ENCODE measurements around the gene VPS35.

Gene VPS35

GRCh38 chr16:46727630-46728029, 38.7 kb upstream of the VPS35 start:
- no peaks in the 10 kb centered on the region for H3K4me1 ChIP-seq (ENCODE audit: control insufficient read depth, insufficient read depth, low read length)

GRCh38 chr16:46727184-46727583, 38.2 kb upstream of the VPS35 start:
- no peak overlapping the region for H3K4me3 ChIP-seq (ENCODE audit: low read depth, low read length)
- peaks cover 5% of the 10 kb centered on the region for H3K9me3 ChIP-seq (ENCODE audit: control insufficient read depth, insufficient read depth, low read length)
- no peak overlapping the region for H3K27ac ChIP-seq (ENCODE audit: low read depth, low read length)
- no peaks in the 10 kb centered on the region for H3K27me3 ChIP-seq (ENCODE audit: control insufficient read depth, insufficient read depth, low read length)
- H3K9ac ChIP-seq (ENCODE audit: low read depth, low read length): no peak overlapping the region
- no peaks in the 10 kb centered on the region for H3K36me3 ChIP-seq (ENCODE audit: control insufficient read depth, insufficient read depth, low read length)
- H3K4me1 ChIP-seq (ENCODE audit: control insufficient read depth, insufficient read depth, low read length): no peaks in the 10 kb centered on the region

More at GRCh38 chr16:46727630-46728029, 38.7 kb upstream of the VPS35 start:
- no peak overlapping the region for H3K27ac ChIP-seq (ENCODE audit: low read depth, low read length)
- no peaks in the 10 kb centered on the region for H3K36me3 ChIP-seq (ENCODE audit: control insufficient read depth, insufficient read depth, low read length)
- H3K9ac ChIP-seq (ENCODE audit: low read depth, low read length): no peak overlapping the region
- H3K27me3 ChIP-seq (ENCODE audit: control insufficient read depth, insufficient read depth, low read length): no peaks in the 10 kb centered on the region
- H3K9me3 ChIP-seq (ENCODE audit: control insufficient read depth, insufficient read depth, low read length): peaks cover 5% of the 10 kb centered on the region
- no peak overlapping the region for H3K4me3 ChIP-seq (ENCODE audit: low read depth, low read length)

- H3K4me1 ChIP-seq (ENCODE audit: control insufficient read depth, insufficient read depth, low read length): no peaks in the 10 kb centered on the region
- peaks cover 5% of the 10 kb centered on the region for H3K9me3 ChIP-seq (ENCODE audit: control insufficient read depth, insufficient read depth, low read length)
- no peaks in the 10 kb centered on the region for H3K36me3 ChIP-seq (ENCODE audit: control insufficient read depth, insufficient read depth, low read length)
- no peak overlapping the region for H3K9ac ChIP-seq (ENCODE audit: low read depth, low read length)
- H3K27ac ChIP-seq (ENCODE audit: low read depth, low read length): no peak overlapping the region
- no peaks in the 10 kb centered on the region for H3K27me3 ChIP-seq (ENCODE audit: control insufficient read depth, insufficient read depth, low read length)
- H3K4me3 ChIP-seq (ENCODE audit: low read depth, low read length): no peak overlapping the region
These were observed 32.9 kb upstream of the VPS35 start for GRCh38 chr16:46721885-46722284.

- H3K27me3 ChIP-seq (ENCODE audit: control insufficient read depth, insufficient read depth, low read length): no peaks in the 10 kb centered on the region
These were observed 31.6 kb upstream of the VPS35 start for GRCh38 chr16:46720619-46721018.

GRCh38 chr16:46719528-46719927, 30.6 kb upstream of the VPS35 start:
- H3K36me3 ChIP-seq (ENCODE audit: control insufficient read depth, insufficient read depth, low read length): no peaks in the 10 kb centered on the region
- H3K4me1 ChIP-seq (ENCODE audit: control insufficient read depth, insufficient read depth, low read length): no peaks in the 10 kb centered on the region
- H3K9ac ChIP-seq (ENCODE audit: low read depth, low read length): no peak overlapping the region
- peaks cover 3% of the 10 kb centered on the region for H3K9me3 ChIP-seq (ENCODE audit: control insufficient read depth, insufficient read depth, low read length)
- no peak overlapping the region for H3K27ac ChIP-seq (ENCODE audit: low read depth, low read length)
- H3K27me3 ChIP-seq (ENCODE audit: control insufficient read depth, insufficient read depth, low read length): no peaks in the 10 kb centered on the region
- no peak overlapping the region for H3K4me3 ChIP-seq (ENCODE audit: low read depth, low read length)

More at GRCh38 chr16:46720619-46721018, 31.6 kb upstream of the VPS35 start:
- H3K4me1 ChIP-seq (ENCODE audit: control insufficient read depth, insufficient read depth, low read length): no peaks in the 10 kb centered on the region
- H3K9ac ChIP-seq (ENCODE audit: low read depth, low read length): no peak overlapping the region
- H3K9me3 ChIP-seq (ENCODE audit: control insufficient read depth, insufficient read depth, low read length): peaks cover 5% of the 10 kb centered on the region
- H3K4me3 ChIP-seq (ENCODE audit: low read depth, low read length): no peak overlapping the region
- no peaks in the 10 kb centered on the region for H3K36me3 ChIP-seq (ENCODE audit: control insufficient read depth, insufficient read depth, low read length)
- no peak overlapping the region for H3K27ac ChIP-seq (ENCODE audit: low read depth, low read length)

GRCh38 chr16:46718214-46718613, 29.2 kb upstream of the VPS35 start:
- no peak overlapping the region for H3K4me3 ChIP-seq (ENCODE audit: low read depth, low read length)

GRCh38 chr16:46717692-46718091, 28.7 kb upstream of the VPS35 start:
- H3K9me3 ChIP-seq (ENCODE audit: control insufficient read depth, insufficient read depth, low read length): no peaks in the 10 kb centered on the region
- H3K27me3 ChIP-seq (ENCODE audit: control insufficient read depth, insufficient read depth, low read length): no peaks in the 10 kb centered on the region
- no peak overlapping the region for H3K27ac ChIP-seq (ENCODE audit: low read depth, low read length)
- no peaks in the 10 kb centered on the region for H3K4me1 ChIP-seq (ENCODE audit: control insufficient read depth, insufficient read depth, low read length)
- no peaks in the 10 kb centered on the region for H3K36me3 ChIP-seq (ENCODE audit: control insufficient read depth, insufficient read depth, low read length)
- H3K9ac ChIP-seq (ENCODE audit: low read depth, low read length): no peak overlapping the region
- H3K4me3 ChIP-seq (ENCODE audit: low read depth, low read length): no peak overlapping the region

More at GRCh38 chr16:46718214-46718613, 29.2 kb upstream of the VPS35 start:
- H3K4me1 ChIP-seq (ENCODE audit: control insufficient read depth, insufficient read depth, low read length): no peaks in the 10 kb centered on the region
- no peaks in the 10 kb centered on the region for H3K9me3 ChIP-seq (ENCODE audit: control insufficient read depth, insufficient read depth, low read length)
- no peaks in the 10 kb centered on the region for H3K36me3 ChIP-seq (ENCODE audit: control insufficient read depth, insufficient read depth, low read length)
- no peaks in the 10 kb centered on the region for H3K27me3 ChIP-seq (ENCODE audit: control insufficient read depth, insufficient read depth, low read length)
- H3K9ac ChIP-seq (ENCODE audit: low read depth, low read length): no peak overlapping the region
- no peak overlapping the region for H3K27ac ChIP-seq (ENCODE audit: low read depth, low read length)

- Histone ChIP-seq H3K27ac (ENCODE audit: low read depth, low read length) (no peak overlapping the region), H3K4me3 (ENCODE audit: low read depth, low read length) (no peak overlapping the region), H3K9ac (ENCODE audit: low read depth, low read length) (no peak overlapping the region), H3K36me3 (ENCODE audit: control insufficient read depth, insufficient read depth, low read length) (no peaks in the 10 kb centered on the region), H3K27me3 (ENCODE audit: control insufficient read depth, insufficient read depth, low read length) (no peaks in the 10 kb centered on the region), H3K4me1 (ENCODE audit: control insufficient read depth, insufficient read depth, low read length) (no peaks in the 10 kb centered on the region), H3K9me3 (ENCODE audit: control insufficient read depth, insufficient read depth, low read length) (no peaks in the 10 kb centered on the region)
These were observed 26.9 kb upstream of the VPS35 start for GRCh38 chr16:46715769-46716305.

- Histone ChIP-seq H3K4me1 (ENCODE audit: control insufficient read depth, insufficient read depth, low read length) (no peaks in the 10 kb centered on the region), H3K9me3 (ENCODE audit: control insufficient read depth, insufficient read depth, low read length) (no peaks in the 10 kb centered on the region)
These were observed 26.0 kb upstream of the VPS35 start for GRCh38 chr16:46714797-46715591.

GRCh38 chr16:46713634-46714033, 24.7 kb upstream of the VPS35 start:
- no peak overlapping the region for H3K9ac ChIP-seq (ENCODE audit: low read depth, low read length)
- no peaks in the 10 kb centered on the region for H3K4me1 ChIP-seq (ENCODE audit: control insufficient read depth, insufficient read depth, low read length)
- no peak overlapping the region for H3K4me3 ChIP-seq (ENCODE audit: low read depth, low read length)
- no peak overlapping the region for H3K27ac ChIP-seq (ENCODE audit: low read depth, low read length)
- H3K27me3 ChIP-seq (ENCODE audit: control insufficient read depth, insufficient read depth, low read length): no peaks in the 10 kb centered on the region
- no peaks in the 10 kb centered on the region for H3K36me3 ChIP-seq (ENCODE audit: control insufficient read depth, insufficient read depth, low read length)
- no peaks in the 10 kb centered on the region for H3K9me3 ChIP-seq (ENCODE audit: control insufficient read depth, insufficient read depth, low read length)

More at GRCh38 chr16:46714797-46715591, 26.0 kb upstream of the VPS35 start:
- Histone ChIP-seq H3K36me3 (ENCODE audit: control insufficient read depth, insufficient read depth, low read length) (no peaks in the 10 kb centered on the region), H3K9ac (ENCODE audit: low read depth, low read length) (no peak overlapping the region), H3K4me3 (ENCODE audit: low read depth, low read length) (no peak overlapping the region), H3K27ac (ENCODE audit: low read depth, low read length) (no peak overlapping the region), H3K27me3 (ENCODE audit: control insufficient read depth, insufficient read depth, low read length) (no peaks in the 10 kb centered on the region)

- H3K9ac ChIP-seq (ENCODE audit: low read depth, low read length): no peak overlapping the region
- H3K4me3 ChIP-seq (ENCODE audit: low read depth, low read length): no peak overlapping the region
- H3K4me1 ChIP-seq (ENCODE audit: control insufficient read depth, insufficient read depth, low read length): no peaks in the 10 kb centered on the region
- no peaks in the 10 kb centered on the region for H3K9me3 ChIP-seq (ENCODE audit: control insufficient read depth, insufficient read depth, low read length)
- H3K27me3 ChIP-seq (ENCODE audit: control insufficient read depth, insufficient read depth, low read length): no peaks in the 10 kb centered on the region
- no peaks in the 10 kb centered on the region for H3K36me3 ChIP-seq (ENCODE audit: control insufficient read depth, insufficient read depth, low read length)
- no peak overlapping the region for H3K27ac ChIP-seq (ENCODE audit: low read depth, low read length)
These were observed 23.9 kb upstream of the VPS35 start for GRCh38 chr16:46712911-46713310.

Data from HUES48 (cell line).